CD8-positive, alpha-beta memory T cell (primary cell): ENCODE results near the gene ANXA4. TPM values are rescaled to one million over a fixed set of nuclear protein-coding genes. Genes with fewer than 3 reads are reported as not detected.

ENCODE experiments used
- CTCF ChIA-PET: fragments of 350-600 bp; sonication (Branson Sonifier 250); formaldehyde crosslinking; loops from one replicate; lab custom pipeline; 2021; ENCODE audit warnings: antibody characterized with exemption; lab: Charles Lee
- POLR2A ChIA-PET: fragments of 350-600 bp; sonication (Branson Sonifier 250); formaldehyde crosslinking; loops from one replicate; lab custom pipeline; 2021; ENCODE audit warnings: antibody characterized with exemption; lab: Charles Lee
- DNase-seq, 5 donors: peaks; one replicate each; pipeline versions ENCODE4 v3.0.0 to v3.0.0-alpha.2; 2020 to 2022; ENCODE audit warnings: mixed read lengths in 1 of 5
- H3K27ac ChIP-seq: one replicate; pipeline ENCODE4 v1.7.0; 2013; ENCODE audit warnings: low read depth, mild to moderate bottlenecking, low read length, moderate library complexity
- H3K27me3 ChIP-seq: 2 replicates; pipeline ENCODE4 v1.7.0; 2013; ENCODE audit warnings: low read length, mild to moderate bottlenecking; ENCODE audit not compliant: insufficient read depth, poor library complexity, severe bottlenecking
- H3K36me3 ChIP-seq: 2 replicates; pipeline ENCODE4 v1.7.0; 2013; ENCODE audit warnings: mild to moderate bottlenecking, low read length, moderate library complexity; ENCODE audit not compliant: insufficient read depth
- H3K4me1 ChIP-seq: 2 replicates; pipeline ENCODE4 v1.7.0; 2013; ENCODE audit warnings: mild to moderate bottlenecking, low read length, moderate library complexity; ENCODE audit not compliant: insufficient read depth
- H3K4me3 ChIP-seq: 2 replicates; pipeline ENCODE4 v1.7.0; 2013; ENCODE audit warnings: mild to moderate bottlenecking, low read length
- H3K9me3 ChIP-seq: 2 replicates; pipeline ENCODE4 v1.7.0; 2013; ENCODE audit warnings: mild to moderate bottlenecking, low read length
- H3K27ac Mint-ChIP-seq, 8 donors: one replicate each; pipeline ENCODE4 v1.8.0; 2020 to 2021; ENCODE audit warnings: mixed read lengths in 8 of 8, mild to moderate bottlenecking in 6 of 8, inconsistent platforms in 3 of 8, moderate library complexity in 3 of 8
- H3K27me3 Mint-ChIP-seq, 2 donors: one replicate each; pipeline ENCODE4 v1.8.0; 2020 to 2021; ENCODE audit warnings: mixed read lengths in 2 of 2, mild to moderate bottlenecking in 1 of 2, moderate library complexity in 1 of 2
- H3K36me3 Mint-ChIP-seq, 3 donors: one replicate each; pipeline ENCODE4 v1.8.0; 2020 to 2021; ENCODE audit warnings: mixed read lengths in 3 of 3, inconsistent platforms in 1 of 3, mild to moderate bottlenecking in 1 of 3
- H3K4me1 Mint-ChIP-seq, 3 donors: one replicate each; pipeline ENCODE4 v1.8.0; 2020 to 2021; ENCODE audit warnings: mixed read lengths in 3 of 3, inconsistent platforms in 1 of 3, mild to moderate bottlenecking in 1 of 3
- H3K4me3 Mint-ChIP-seq, 7 donors: one replicate each; pipeline ENCODE4 v1.8.0; 2020 to 2021; ENCODE audit warnings: mixed read lengths in 7 of 7, mild to moderate bottlenecking in 6 of 7, moderate library complexity in 4 of 7, inconsistent platforms in 2 of 7
- H3K9me3 Mint-ChIP-seq, 5 donors: one replicate each; pipeline ENCODE4 v1.8.0; 2020 to 2022; ENCODE audit warnings: mixed read lengths in 5 of 5, mild to moderate bottlenecking in 3 of 5, moderate library complexity in 2 of 5, inconsistent platforms in 1 of 5
- polyA plus RNA-seq: library from polyadenylated mRNA; unstranded; fragments of 300-500 nt; fragmentation: Illumina TruSeq; gene quantifications from one replicate; pipeline ENCODE4 v1.2.3, GENCODE V29; 2021
- total RNA-seq, 2 experiments: library from RNA; stranded (reverse); gene quantifications; one replicate each; pipeline ENCODE4 v1.2.3, GENCODE V29; 2021

ANXA4 gene
- total and polyA plus RNA-seq, 3 experiments from 2014 or later, result 30.2 to 38.6 (median 33.7) TPM

GRCh38 chr2:69767034-69767433, 25.1 kb downstream of the ANXA4 start:
- Histone ChIP-seq H3K4me1 (peaks cover 8% of the 10 kb centered on the region), H3K27me3 (no peaks in the 10 kb centered on the region), H3K36me3 (no peaks in the 10 kb centered on the region), H3K27ac (no peak overlapping the region), H3K9me3 (no peaks in the 10 kb centered on the region), H3K4me3 (no peak overlapping the region)
- ChIA-PET CTCF (interaction anchor here (1.1 to 2.9 kb wide), 2 partner anchors 10 to 43 kb away, joined by 3 to 9 read pairs; no protein-coding TSS in a partner anchor), POLR2A (no interaction called here)
- H3K4me3 Mint-ChIP-seq, result no peak overlapping the region
- peak overlapping the region in 4 of 8 donors; percentile 17 to 50 (median 33) for H3K27ac Mint-ChIP-seq
- no peaks in the 10 kb centered on the region for H3K9me3 Mint-ChIP-seq
- peaks cover 0 to 1% of the 10 kb centered on the region in 2 donors for H3K27me3 Mint-ChIP-seq
- H3K36me3 Mint-ChIP-seq, result peaks cover 0 to 4% (median 2%) of the 10 kb centered on the region in 3 donors
- DNase-seq, result no peak
- peaks cover 38 to 50% (median 46%) of the 10 kb centered on the region in 3 donors for H3K4me1 Mint-ChIP-seq

GRCh38 chr2:69768235-69768634, 26.3 kb downstream of the ANXA4 start:
- CTCF ChIA-PET, result interaction anchor here (0.6 to 2.9 kb wide), 3 partner anchors 17 to 203 kb away, joined by 3 to 9 read pairs (median 5); no protein-coding TSS in a partner anchor
- POLR2A ChIA-PET, result no interaction called here
- H3K36me3 ChIP-seq, result no peaks in the 10 kb centered on the region
- no peaks in the 10 kb centered on the region for H3K27me3 ChIP-seq
- H3K27ac ChIP-seq, result no peak overlapping the region
- no peak overlapping the region for H3K4me3 ChIP-seq
- no peaks in the 10 kb centered on the region for H3K9me3 Mint-ChIP-seq
- H3K27ac Mint-ChIP-seq, result no peak overlapping the region
- peaks cover 0 to 1% of the 10 kb centered on the region in 2 donors for H3K27me3 Mint-ChIP-seq
- H3K9me3 ChIP-seq, result no peaks in the 10 kb centered on the region
- DNase-seq, result no peak
- peaks cover 0 to 3% (median 0%) of the 10 kb centered on the region in 3 donors for H3K36me3 Mint-ChIP-seq
- no peak overlapping the region for H3K4me3 Mint-ChIP-seq
- H3K4me1 Mint-ChIP-seq, result peaks cover 43 to 53% (median 50%) of the 10 kb centered on the region in 3 donors
- peaks cover 11% of the 10 kb centered on the region for H3K4me1 ChIP-seq

GRCh38 chr2:69768789-69769188, 26.9 kb downstream of the ANXA4 start:
- ChIA-PET POLR2A (no interaction called here), CTCF (interaction anchor here (1.4 to 2.9 kb wide), 2 partner anchors 17 to 44 kb away, joined by 5 to 9 read pairs; no protein-coding TSS in a partner anchor)
- no peak for DNase-seq
- H3K36me3 Mint-ChIP-seq, result peaks cover 0 to 2% (median 0%) of the 10 kb centered on the region in 3 donors
- no peaks in the 10 kb centered on the region for H3K9me3 Mint-ChIP-seq
- peak overlapping the region in 2 of 8 donors; percentile 29 to 47 for H3K27ac Mint-ChIP-seq
- peaks cover 0 to 1% of the 10 kb centered on the region in 2 donors for H3K27me3 Mint-ChIP-seq
- H3K4me3 Mint-ChIP-seq, result no peak overlapping the region
- Histone ChIP-seq H3K9me3 (no peaks in the 10 kb centered on the region), H3K36me3 (no peaks in the 10 kb centered on the region), H3K27ac (no peak overlapping the region), H3K4me3 (no peak overlapping the region), H3K4me1 (peaks cover 11% of the 10 kb centered on the region), H3K27me3 (no peaks in the 10 kb centered on the region)
- peaks cover 43 to 53% (median 50%) of the 10 kb centered on the region in 3 donors for H3K4me1 Mint-ChIP-seq

- Mint-ChIP-seq H3K4me1 (peaks cover 45 to 54% (median 50%) of the 10 kb centered on the region in 3 donors), H3K27ac (peak overlapping the region in 4 of 8 donors; percentile 66 to 88 (median 76)), H3K4me3 (peak overlapping the region in 1 of 7 donors; percentile 53), H3K9me3 (no peaks in the 10 kb centered on the region), H3K27me3 (peaks cover 0 to 1% of the 10 kb centered on the region in 2 donors), H3K36me3 (no peaks in the 10 kb centered on the region)
- Histone ChIP-seq H3K27me3 (no peaks in the 10 kb centered on the region), H3K9me3 (no peaks in the 10 kb centered on the region), H3K4me1 (peaks cover 11% of the 10 kb centered on the region), H3K4me3 (no peak overlapping the region), H3K27ac (no peak overlapping the region), H3K36me3 (no peaks in the 10 kb centered on the region)
- CTCF ChIA-PET, result interaction anchor here (2.9 kb wide), 1 partner anchor 45 kb away, joined by 9 read pairs; no protein-coding TSS in a partner anchor
- POLR2A ChIA-PET, result no interaction called here
- no peak for DNase-seq
These were observed 27.3 kb downstream of the ANXA4 start for GRCh38 chr2:69769272-69769671.

- peaks cover 49 to 57% (median 50%) of the 10 kb centered on the region in 3 donors for H3K4me1 Mint-ChIP-seq
- CTCF ChIA-PET, result no interaction called here
- peaks cover 21% of the 10 kb centered on the region for H3K4me1 ChIP-seq
These were observed 28.3 kb downstream of the ANXA4 start for GRCh38 chr2:69770193-69770702.

GRCh38 chr2:69770747-69771146, 28.8 kb downstream of the ANXA4 start:
- H3K27me3 Mint-ChIP-seq, result no peaks in the 10 kb centered on the region
- H3K9me3 Mint-ChIP-seq, result no peaks in the 10 kb centered on the region
- peaks cover 26% of the 10 kb centered on the region for H3K4me1 ChIP-seq
- ChIA-PET POLR2A (no interaction called here), CTCF (no interaction called here)
- no peak overlapping the region for H3K4me3 ChIP-seq
- H3K4me1 Mint-ChIP-seq, result peaks cover 50 to 58% (median 50%) of the 10 kb centered on the region in 3 donors
- H3K4me3 Mint-ChIP-seq, result peak overlapping the region in 4 of 7 donors; percentile 37 to 79 (median 62)
- no peaks in the 10 kb centered on the region for H3K36me3 Mint-ChIP-seq
- no peak overlapping the region for H3K27ac ChIP-seq
- peak overlapping the region in 4 of 8 donors; percentile 35 to 88 (median 76) for H3K27ac Mint-ChIP-seq
- no peaks in the 10 kb centered on the region for H3K27me3 ChIP-seq
- no peaks in the 10 kb centered on the region for H3K9me3 ChIP-seq
- H3K36me3 ChIP-seq, result no peaks in the 10 kb centered on the region
- no peak for DNase-seq

More at GRCh38 chr2:69770193-69770702, 28.3 kb downstream of the ANXA4 start:
- H3K36me3 Mint-ChIP-seq, result no peaks in the 10 kb centered on the region
- POLR2A ChIA-PET, result no interaction called here
- no peak overlapping the region for H3K4me3 ChIP-seq
- no peaks in the 10 kb centered on the region for H3K36me3 ChIP-seq
- H3K27me3 Mint-ChIP-seq, result peaks cover 0 to 1% of the 10 kb centered on the region in 2 donors
- no peaks in the 10 kb centered on the region for H3K9me3 Mint-ChIP-seq
- no peak overlapping the region for H3K27ac ChIP-seq
- peak overlapping the region in 6 of 7 donors; percentile 19 to 79 (median 56) for H3K4me3 Mint-ChIP-seq
- no peaks in the 10 kb centered on the region for H3K27me3 ChIP-seq
- peak in 1 of 5 donors; percentile 16 for DNase-seq
- no peaks in the 10 kb centered on the region for H3K9me3 ChIP-seq
- H3K27ac Mint-ChIP-seq, result peak overlapping the region; percentile 2 to 88 (median 60)

- DNase-seq, result no peak
- H3K4me1 Mint-ChIP-seq, result peaks cover 45 to 56% (median 47%) of the 10 kb centered on the region in 3 donors
- H3K4me3 Mint-ChIP-seq, result peak overlapping the region in 1 of 7 donors; percentile 41
- H3K27ac Mint-ChIP-seq, result peak overlapping the region in 2 of 8 donors; percentile 8 to 52
- H3K4me3 ChIP-seq, result no peak overlapping the region
- H3K27me3 Mint-ChIP-seq, result no peaks in the 10 kb centered on the region
- no peaks in the 10 kb centered on the region for H3K36me3 Mint-ChIP-seq
- H3K27me3 ChIP-seq, result no peaks in the 10 kb centered on the region
- no peaks in the 10 kb centered on the region for H3K36me3 ChIP-seq
- CTCF ChIA-PET, result no interaction called here
- H3K9me3 Mint-ChIP-seq, result peaks cover 0 to 2% (median 0%) of the 10 kb centered on the region in 5 donors
- H3K9me3 ChIP-seq, result no peaks in the 10 kb centered on the region
- POLR2A ChIA-PET, result no interaction called here
- peaks cover 26% of the 10 kb centered on the region for H3K4me1 ChIP-seq
- H3K27ac ChIP-seq, result no peak overlapping the region
These were observed 29.5 kb downstream of the ANXA4 start for GRCh38 chr2:69771461-69771860.

GRCh38 chr2:69773206-69773605, 31.3 kb downstream of the ANXA4 start:
- Histone ChIP-seq H3K4me3 (no peak overlapping the region), H3K36me3 (no peaks in the 10 kb centered on the region), H3K27ac (no peak overlapping the region), H3K9me3 (no peaks in the 10 kb centered on the region), H3K27me3 (no peaks in the 10 kb centered on the region), H3K4me1 (peaks cover 26% of the 10 kb centered on the region)
- no peaks in the 10 kb centered on the region for H3K36me3 Mint-ChIP-seq
- H3K27ac Mint-ChIP-seq, result peak overlapping the region in 5 of 8 donors; percentile 17 to 85 (median 66)
- ChIA-PET POLR2A (no interaction called here), CTCF (interaction anchor here (1.5 kb wide), 1 partner anchor 48 kb away, joined by 4 read pairs; no protein-coding TSS in a partner anchor)
- H3K4me3 Mint-ChIP-seq, result no peak overlapping the region
- H3K4me1 Mint-ChIP-seq, result peaks cover 45 to 57% (median 49%) of the 10 kb centered on the region in 3 donors
- H3K27me3 Mint-ChIP-seq, result no peaks in the 10 kb centered on the region
- DNase-seq, result no peak
- peaks cover 0 to 2% (median 0%) of the 10 kb centered on the region in 5 donors for H3K9me3 Mint-ChIP-seq
